VCaP (cell line): ENCODE measurements around the gene PTPRU.

ENCODE experiments used
- H3K27ac ChIP-seq: fragments of 450-650 bp; 2 replicates; pipeline ENCODE4 v1.5.1; 2017
- TF ChIP-seq, protein P1 (sequence below): fragments of 450-650 bp; conservative IDR thresholded peaks from 2 replicates; pipeline ENCODE4 v1.5.1; 2017; ENCODE audit warnings: mild to moderate bottlenecking, moderate library complexity

Gene PTPRU

DNA sequence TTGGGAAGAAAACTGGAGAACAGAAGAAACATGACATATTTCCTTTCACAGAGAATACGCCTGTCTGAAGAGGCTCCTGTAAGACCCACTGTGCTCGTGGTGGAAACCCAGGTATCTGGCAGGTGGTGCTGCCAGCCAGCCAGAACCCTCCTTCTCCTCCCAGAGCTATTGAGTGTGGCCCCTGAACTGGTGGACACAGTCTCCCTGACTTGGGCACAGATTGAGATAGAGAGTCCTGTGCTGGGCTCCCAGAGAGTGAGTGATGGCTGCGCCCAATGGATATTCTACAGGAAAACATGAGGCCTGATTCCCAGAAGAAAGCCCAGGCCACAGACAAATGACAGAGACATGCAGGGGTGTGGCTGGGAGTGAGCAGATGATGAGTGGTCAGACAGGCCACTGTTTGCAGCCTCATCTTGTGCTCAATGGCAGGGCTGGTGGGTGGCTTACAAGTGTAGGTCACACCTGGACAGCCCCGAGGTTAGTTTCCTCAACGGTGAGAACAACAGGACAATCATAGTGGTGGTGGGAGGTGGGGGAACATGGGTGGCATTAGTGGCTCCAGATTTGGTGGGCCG is 127.9 kb downstream of the PTPRU start:
- TF ChIP-seq, protein P1, sequence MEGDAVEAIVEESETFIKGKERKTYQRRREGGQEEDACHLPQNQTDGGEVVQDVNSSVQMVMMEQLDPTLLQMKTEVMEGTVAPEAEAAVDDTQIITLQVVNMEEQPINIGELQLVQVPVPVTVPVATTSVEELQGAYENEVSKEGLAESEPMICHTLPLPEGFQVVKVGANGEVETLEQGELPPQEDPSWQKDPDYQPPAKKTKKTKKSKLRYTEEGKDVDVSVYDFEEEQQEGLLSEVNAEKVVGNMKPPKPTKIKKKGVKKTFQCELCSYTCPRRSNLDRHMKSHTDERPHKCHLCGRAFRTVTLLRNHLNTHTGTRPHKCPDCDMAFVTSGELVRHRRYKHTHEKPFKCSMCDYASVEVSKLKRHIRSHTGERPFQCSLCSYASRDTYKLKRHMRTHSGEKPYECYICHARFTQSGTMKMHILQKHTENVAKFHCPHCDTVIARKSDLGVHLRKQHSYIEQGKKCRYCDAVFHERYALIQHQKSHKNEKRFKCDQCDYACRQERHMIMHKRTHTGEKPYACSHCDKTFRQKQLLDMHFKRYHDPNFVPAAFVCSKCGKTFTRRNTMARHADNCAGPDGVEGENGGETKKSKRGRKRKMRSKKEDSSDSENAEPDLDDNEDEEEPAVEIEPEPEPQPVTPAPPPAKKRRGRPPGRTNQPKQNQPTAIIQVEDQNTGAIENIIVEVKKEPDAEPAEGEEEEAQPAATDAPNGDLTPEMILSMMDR, result no peak
- no peak overlapping the region for H3K27ac ChIP-seq

- no peak overlapping the region for H3K27ac ChIP-seq
- TF ChIP-seq, protein P1, result no peak
Measured at GRCh38 chr1:29365906-29366670, 129.8 kb downstream of the PTPRU start.

GRCh38 chr1:29368936-29369932 is 132.9 kb downstream of the PTPRU start:
- H3K27ac ChIP-seq, result no peak overlapping the region
- TF ChIP-seq, protein P1, result no peak

- TF ChIP-seq, protein P1, result no peak
Measured at GRCh38 chr1:29370067-29370466, 133.7 kb downstream of the PTPRU start.

GRCh38 chr1:29371332-29371731 is 135.0 kb downstream of the PTPRU start:
- TF ChIP-seq, protein P1, result no peak
- no peak overlapping the region for H3K27ac ChIP-seq

More at GRCh38 chr1:29370067-29370466, 133.7 kb downstream of the PTPRU start:
- H3K27ac ChIP-seq, result no peak overlapping the region

- TF ChIP-seq, protein P1, result no peak
- H3K27ac ChIP-seq, result no peak overlapping the region
Measured at GRCh38 chr1:29372108-29372507, 135.8 kb downstream of the PTPRU start.
